ENCODE data around the gene HOXB4. TPM values are rescaled to one million over a fixed set of nuclear protein-coding genes. Genes with fewer than 3 reads are reported as not detected.

HOXB4 gene
- total RNA-seq, 1 donor from 2014 or later, result 39.2 TPM

DNA sequence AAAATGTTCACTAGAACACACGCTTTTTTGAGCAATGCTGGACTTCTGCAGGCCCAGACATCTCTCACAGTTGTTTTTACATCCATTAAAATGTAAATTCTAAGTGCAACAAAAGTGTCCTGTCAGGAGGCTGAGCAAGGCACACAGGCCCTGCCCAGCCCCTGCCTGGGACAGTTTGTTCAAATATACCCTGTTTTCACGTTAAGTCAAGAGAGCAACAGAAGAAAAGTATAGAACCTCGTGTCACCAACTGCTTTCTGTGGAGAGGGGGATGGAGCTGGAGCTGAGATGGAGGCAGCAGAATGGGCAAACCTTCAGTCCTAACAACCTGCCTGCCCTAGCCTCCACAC is 28.9 kb downstream of the HOXB4 start:
- no peaks in the 10 kb centered on the region for H3K27me3 Mint-ChIP-seq (ENCODE audit: low read depth)
- TF ChIP-seq, protein P1, sequence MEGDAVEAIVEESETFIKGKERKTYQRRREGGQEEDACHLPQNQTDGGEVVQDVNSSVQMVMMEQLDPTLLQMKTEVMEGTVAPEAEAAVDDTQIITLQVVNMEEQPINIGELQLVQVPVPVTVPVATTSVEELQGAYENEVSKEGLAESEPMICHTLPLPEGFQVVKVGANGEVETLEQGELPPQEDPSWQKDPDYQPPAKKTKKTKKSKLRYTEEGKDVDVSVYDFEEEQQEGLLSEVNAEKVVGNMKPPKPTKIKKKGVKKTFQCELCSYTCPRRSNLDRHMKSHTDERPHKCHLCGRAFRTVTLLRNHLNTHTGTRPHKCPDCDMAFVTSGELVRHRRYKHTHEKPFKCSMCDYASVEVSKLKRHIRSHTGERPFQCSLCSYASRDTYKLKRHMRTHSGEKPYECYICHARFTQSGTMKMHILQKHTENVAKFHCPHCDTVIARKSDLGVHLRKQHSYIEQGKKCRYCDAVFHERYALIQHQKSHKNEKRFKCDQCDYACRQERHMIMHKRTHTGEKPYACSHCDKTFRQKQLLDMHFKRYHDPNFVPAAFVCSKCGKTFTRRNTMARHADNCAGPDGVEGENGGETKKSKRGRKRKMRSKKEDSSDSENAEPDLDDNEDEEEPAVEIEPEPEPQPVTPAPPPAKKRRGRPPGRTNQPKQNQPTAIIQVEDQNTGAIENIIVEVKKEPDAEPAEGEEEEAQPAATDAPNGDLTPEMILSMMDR (IDR thresholded peaks at IDR 0.05; ENCODE audit: unreplicated experiment), result no peak
- H3K4me3 Mint-ChIP-seq, result peak overlapping the region; percentile 44
- no peaks in the 10 kb centered on the region for H3K9me3 Mint-ChIP-seq
- DNase-seq (ENCODE audit: low spot score in 2 of 2, unreplicated experiment in 2 of 2), result no peak
- peaks cover 15% of the 10 kb centered on the region for H3K36me3 Mint-ChIP-seq
- H3K27ac Mint-ChIP-seq, result peak overlapping the region; percentile 99
- H3K4me1 Mint-ChIP-seq, result peaks cover 86% of the 10 kb centered on the region

DNA sequence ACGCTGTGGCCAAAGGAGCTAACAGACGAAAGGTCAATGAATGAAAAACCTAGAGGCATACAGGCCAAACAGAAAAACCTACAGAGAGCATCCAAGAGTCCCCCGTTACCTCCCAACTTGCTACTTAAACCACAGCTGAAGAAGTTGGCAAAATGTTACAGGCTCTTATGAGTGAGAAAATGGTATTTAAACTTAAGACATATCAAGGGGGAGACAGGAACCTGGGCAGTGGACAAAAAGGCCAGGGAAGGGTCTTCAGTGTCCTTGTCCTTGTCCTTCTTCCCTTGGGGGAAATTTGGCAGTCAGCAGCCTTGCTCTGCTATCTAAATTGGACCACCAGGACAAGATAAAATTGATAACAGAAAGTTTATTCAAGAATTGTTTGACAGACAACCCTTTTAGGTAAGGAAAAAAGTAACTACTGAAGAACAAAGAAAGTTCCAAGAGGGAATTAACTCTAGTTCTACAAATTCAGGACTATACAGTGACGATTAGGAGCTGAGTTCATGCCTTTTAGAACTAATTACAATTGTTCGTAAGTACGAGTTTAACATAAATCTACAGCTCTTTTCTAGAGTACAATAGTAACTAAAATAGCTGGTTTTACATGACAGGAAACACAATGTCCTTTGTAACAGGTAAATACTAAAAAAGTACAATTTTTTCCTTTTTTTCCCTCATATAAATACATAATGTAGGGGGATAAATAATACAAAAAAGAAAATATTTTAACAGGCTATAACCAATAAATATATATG is 29.4 kb downstream of the HOXB4 start:
- no peak for DNase-seq (ENCODE audit: low spot score in 2 of 2, unreplicated experiment in 2 of 2)
- peaks cover 15% of the 10 kb centered on the region for H3K36me3 Mint-ChIP-seq
- no peaks in the 10 kb centered on the region for H3K27me3 Mint-ChIP-seq (ENCODE audit: low read depth)
- H3K9me3 Mint-ChIP-seq, result no peaks in the 10 kb centered on the region
- peak overlapping the region; percentile 99 for H3K27ac Mint-ChIP-seq
- TF ChIP-seq, protein P1 (IDR thresholded peaks at IDR 0.05; ENCODE audit: unreplicated experiment), result no peak
- H3K4me3 Mint-ChIP-seq, result peak overlapping the region; percentile 48
- H3K4me1 Mint-ChIP-seq, result peaks cover 80% of the 10 kb centered on the region

DNA sequence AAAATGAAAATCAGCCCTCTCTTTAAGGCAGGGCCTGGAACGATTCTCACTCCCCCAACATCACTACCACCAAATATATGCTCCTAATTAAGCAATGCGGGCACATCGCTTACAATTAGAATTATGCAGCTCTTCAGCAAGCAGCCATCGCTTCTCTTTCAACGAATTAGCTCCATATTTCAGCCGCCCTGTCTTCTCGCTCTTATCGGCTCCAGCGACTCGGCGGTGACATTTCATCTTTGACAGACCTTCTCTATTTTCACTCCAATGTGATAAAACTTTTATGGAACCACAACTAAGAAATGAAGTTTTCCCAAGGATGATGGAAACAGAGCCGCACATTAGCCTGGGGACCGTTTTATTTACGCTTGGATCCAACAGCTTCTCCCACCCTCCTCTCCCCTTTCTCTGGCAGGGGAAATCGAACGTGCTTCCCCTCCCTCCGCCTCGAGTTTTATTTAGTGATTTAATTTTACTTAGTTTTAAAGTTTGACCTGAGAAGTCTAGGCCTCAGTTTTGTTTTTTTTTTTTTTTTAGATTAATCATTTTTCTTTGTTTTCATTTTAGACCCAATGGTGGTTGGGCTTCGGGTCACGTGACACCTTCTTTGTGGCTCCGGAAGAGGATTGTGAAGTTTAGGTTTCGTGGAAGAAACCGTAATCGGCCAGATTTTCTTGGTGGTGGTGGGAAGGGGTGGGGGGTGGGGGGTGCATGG is 30.2 kb downstream of the HOXB4 start:
- H3K4me3 Mint-ChIP-seq, result peak overlapping the region; percentile 26
- peak overlapping the region; percentile 99 for H3K27ac Mint-ChIP-seq
- H3K36me3 Mint-ChIP-seq, result peaks cover 16% of the 10 kb centered on the region
- TF ChIP-seq, protein P1 (IDR thresholded peaks at IDR 0.05; ENCODE audit: unreplicated experiment), result no peak
- H3K27me3 Mint-ChIP-seq (ENCODE audit: low read depth), result no peaks in the 10 kb centered on the region
- DNase-seq (ENCODE audit: low spot score in 2 of 2, unreplicated experiment in 2 of 2), result no peak
- H3K9me3 Mint-ChIP-seq, result no peaks in the 10 kb centered on the region
- H3K4me1 Mint-ChIP-seq, result peaks cover 73% of the 10 kb centered on the region

DNA sequence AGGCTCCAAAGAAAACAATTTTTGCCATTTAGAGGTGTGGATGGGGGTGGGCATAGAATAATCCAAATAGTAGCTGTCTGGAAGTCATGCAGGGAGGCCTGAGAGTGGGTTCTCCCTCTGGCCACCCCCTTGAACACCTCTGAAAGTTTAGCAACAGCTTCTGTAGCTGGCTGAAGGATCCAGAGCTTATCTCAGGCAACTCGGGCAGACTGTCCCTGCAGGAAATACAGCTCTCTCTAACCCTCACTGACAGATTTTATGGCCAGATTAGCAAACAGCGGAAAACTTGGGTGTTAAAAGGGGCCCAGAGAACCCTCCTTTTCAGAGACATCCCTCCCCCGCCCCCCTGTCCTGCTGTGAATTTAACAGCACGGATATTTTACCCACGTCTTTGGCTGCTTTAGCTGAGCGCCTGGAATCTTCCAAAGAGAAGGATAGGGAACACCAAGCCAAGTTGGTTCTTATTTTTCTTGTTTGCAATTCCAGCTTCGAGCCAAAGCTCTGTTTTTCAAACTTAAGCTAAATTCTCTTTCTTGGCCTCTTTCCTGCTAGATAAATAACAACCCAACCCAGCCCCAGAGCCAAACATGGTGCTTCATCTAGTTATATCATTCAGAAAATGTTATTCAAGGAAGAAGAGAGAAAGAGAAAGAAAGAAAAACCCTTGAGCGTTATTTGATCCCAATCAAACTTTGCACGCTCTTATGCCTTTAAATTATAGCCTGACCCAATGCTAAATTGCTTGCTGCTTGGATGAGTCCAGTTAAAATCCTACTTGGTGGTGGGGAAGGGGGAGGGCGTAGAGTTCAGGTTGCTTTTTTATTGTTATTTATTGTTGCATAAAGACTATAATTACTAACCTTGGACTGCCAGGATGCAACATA is 31.0 kb downstream of the HOXB4 start:
- Mint-ChIP-seq H3K36me3 (peaks cover 19% of the 10 kb centered on the region), H3K4me1 (peaks cover 71% of the 10 kb centered on the region), H3K27me3 (ENCODE audit: low read depth) (no peaks in the 10 kb centered on the region), H3K9me3 (no peaks in the 10 kb centered on the region), H3K27ac (peak overlapping the region; percentile 99), H3K4me3 (peak overlapping the region; percentile 42)
- no peak for DNase-seq (ENCODE audit: low spot score in 2 of 2, unreplicated experiment in 2 of 2)
- TF ChIP-seq, protein P1 (IDR thresholded peaks at IDR 0.05; ENCODE audit: unreplicated experiment), result no peak

DNA sequence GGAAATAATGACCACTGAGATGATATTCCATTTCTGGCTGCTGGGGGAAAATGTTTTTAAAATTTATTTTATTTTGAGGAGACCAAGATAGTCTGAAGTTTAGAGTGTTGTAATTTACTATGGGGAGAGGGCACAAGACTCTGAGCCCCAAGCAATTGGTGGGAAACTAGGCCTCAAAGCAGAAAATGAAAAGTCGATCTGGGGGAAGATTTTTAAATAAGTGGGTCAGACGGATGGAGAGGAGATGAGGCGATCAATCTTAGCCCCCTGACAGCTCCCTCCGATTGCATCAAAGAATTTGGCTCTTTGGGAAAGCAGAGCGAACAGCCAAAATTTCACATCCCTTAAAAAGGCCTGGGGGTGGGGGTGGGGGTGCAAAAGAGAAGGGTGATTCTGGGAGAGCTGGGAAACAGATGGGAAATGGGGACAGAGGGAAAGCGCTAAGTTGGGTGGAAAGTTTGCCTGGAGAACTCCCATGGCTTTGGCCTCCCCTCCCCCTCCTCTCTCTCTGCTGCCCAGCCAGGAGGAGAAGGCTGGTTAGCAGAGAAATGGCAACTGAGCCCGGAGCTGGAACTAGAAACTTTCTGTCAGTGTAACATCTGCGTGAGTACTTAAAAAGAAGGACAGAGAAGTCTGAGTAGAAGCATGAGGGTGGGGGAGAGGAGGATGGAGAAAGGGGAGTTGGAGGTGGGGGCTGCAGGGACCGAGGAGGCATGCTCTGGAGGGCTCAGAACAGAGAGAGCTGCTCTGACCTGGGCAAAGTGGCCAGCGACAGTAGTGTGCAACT is 31.8 kb downstream of the HOXB4 start:
- peaks cover 24% of the 10 kb centered on the region for H3K36me3 Mint-ChIP-seq
- TF ChIP-seq, protein P1 (IDR thresholded peaks at IDR 0.05; ENCODE audit: unreplicated experiment), result no peak
- H3K4me1 Mint-ChIP-seq, result peaks cover 70% of the 10 kb centered on the region

More for the DNA sequence above, 31.8 kb downstream of the HOXB4 start:
- no peaks in the 10 kb centered on the region for H3K9me3 Mint-ChIP-seq
- DNase-seq (ENCODE audit: low spot score in 2 of 2, unreplicated experiment in 2 of 2), result no peak
- H3K27ac Mint-ChIP-seq, result peak overlapping the region; percentile 99
- H3K4me3 Mint-ChIP-seq, result peak overlapping the region; percentile 42
- no peaks in the 10 kb centered on the region for H3K27me3 Mint-ChIP-seq (ENCODE audit: low read depth)
